GM23248 (cell line): ENCODE measurements around the gene FXYD3.

Source experiments
- EZH2 ChIP-seq: fragments of 200-600 bp; sonication (generic); IDR thresholded peaks from 2 replicates; pipeline ENCODE4 v1.6.1; 2018; ENCODE audit warnings: antibody characterized with exemption, mild to moderate bottlenecking; ENCODE audit not compliant: insufficient read depth, poor library complexity, severe bottlenecking
- EZH2phosphoT487 ChIP-seq: fragments of 200-600 bp; sonication (generic); IDR thresholded peaks from 2 replicates; pipeline ENCODE4 v1.6.1; 2018; ENCODE audit warnings: antibody characterized with exemption, moderate library complexity, mild to moderate bottlenecking, low read depth; ENCODE audit not compliant: insufficient read depth

- TF ChIP-seq EZH2 (no peak), EZH2phosphoT487 (no peak)
Observed at GRCh38 chr19:35166100-35167063, 50.8 kb downstream of the FXYD3 start.
